Epithelial cell of proximal tubule (primary cell): Measurements from ENCODE around the gene ETV6. TPM values are rescaled to one million over a fixed set of nuclear protein-coding genes. Genes with fewer than 3 reads are reported as not detected.

Source experiments
- DNase-seq: peaks from one replicate; pipeline ENCODE4 v3.0.0-alpha.2; 2011; ENCODE audit warnings: low read depth
- H3K4me3 ChIP-seq: 2 replicates; pipeline ENCODE4 v1.5.1; 2011; ENCODE audit warnings: low read depth, mild to moderate bottlenecking, low read length
- CTCF ChIP-seq: conservative IDR thresholded peaks from 2 replicates; pipeline ENCODE4 v1.5.1; 2012; ENCODE audit warnings: low read depth, mild to moderate bottlenecking, low read length
- total RNA-seq: library from RNA; depleted of rRNA; stranded (reverse); fragments of >200 nt; gene quantifications from 2 replicates; pipeline ENCODE4 v1.2.3, GENCODE V29; 2015

Gene ETV6
- total RNA-seq, 1 donor from 2014 or later = 12.9 TPM

DNA sequence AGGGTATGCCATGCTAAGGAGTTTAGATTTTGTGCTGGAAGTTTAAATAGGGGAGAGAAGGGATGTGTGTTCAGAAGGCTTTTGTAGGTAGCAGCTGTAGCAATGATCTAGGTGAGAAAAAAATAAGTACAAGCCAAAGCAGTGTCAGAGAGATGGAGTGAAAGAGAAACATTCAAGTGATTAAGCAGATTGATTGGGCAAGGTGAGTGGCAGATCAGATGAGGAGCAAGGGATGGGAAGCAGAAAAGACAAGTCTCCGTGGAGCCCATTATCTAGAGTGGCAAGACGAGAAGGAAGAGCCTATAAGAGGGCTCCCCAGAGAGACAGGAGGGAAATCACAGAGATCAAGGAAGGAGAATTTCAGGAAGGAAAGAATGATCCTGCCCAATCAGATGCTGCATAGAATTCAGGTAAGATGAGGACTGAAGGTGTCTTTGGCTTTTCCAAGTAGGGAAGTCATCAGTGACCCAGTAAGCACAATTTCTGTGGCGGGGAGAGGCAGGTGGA is 133.5 kb downstream of the ETV6 start:
- TF ChIP-seq CTCF = no peak
- DNase-seq = no peak
- no peak overlapping the region for H3K4me3 ChIP-seq

DNA sequence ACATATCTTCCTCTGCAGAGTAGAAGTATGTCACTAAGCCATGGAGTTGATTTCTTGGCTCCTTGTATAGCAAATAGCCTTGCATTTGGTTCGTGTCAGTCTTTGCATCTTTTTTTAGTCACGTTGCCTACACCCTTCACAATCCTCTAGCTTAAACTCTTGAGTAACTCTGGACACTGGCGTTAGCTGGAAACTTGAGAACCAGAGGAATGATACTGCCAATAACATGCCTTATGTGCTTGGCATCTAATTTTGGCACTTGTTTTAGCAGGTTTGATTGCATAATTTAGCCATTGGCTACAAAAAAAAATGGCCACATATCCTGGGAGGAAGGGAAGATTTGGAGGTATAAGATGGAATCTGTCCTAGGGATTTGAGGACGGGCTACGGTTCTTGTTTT is 136.2 kb downstream of the ETV6 start:
- no peak for DNase-seq
- H3K4me3 ChIP-seq = no peak overlapping the region
- TF ChIP-seq CTCF = no peak

- no peak for DNase-seq
- no peak overlapping the region for H3K4me3 ChIP-seq
- TF ChIP-seq CTCF = no peak
Observed at GRCh38 chr12:11786638-11787365, 137.3 kb downstream of the ETV6 start.

DNA sequence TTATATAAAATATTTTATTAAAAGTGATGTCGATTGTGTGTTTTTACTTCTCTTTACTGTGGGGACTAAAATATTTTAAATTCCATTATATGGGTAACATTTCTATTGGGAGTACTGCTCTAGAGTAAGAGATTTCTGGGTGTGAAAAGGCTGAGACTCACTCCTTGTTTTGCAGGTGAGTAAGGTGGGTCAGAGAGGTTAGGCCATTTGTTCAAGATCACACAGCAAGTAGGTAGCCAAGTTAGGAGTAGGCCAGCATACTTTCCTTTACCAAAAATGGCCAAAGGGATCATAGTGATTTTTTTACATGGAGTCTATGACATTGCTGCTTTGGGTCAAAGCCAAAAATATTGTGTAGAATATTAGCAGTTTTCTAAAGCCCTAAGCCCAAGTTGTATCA is 138.0 kb downstream of the ETV6 start:
- H3K4me3 ChIP-seq = no peak overlapping the region
- no peak for TF ChIP-seq CTCF
- DNase-seq = no peak

DNA sequence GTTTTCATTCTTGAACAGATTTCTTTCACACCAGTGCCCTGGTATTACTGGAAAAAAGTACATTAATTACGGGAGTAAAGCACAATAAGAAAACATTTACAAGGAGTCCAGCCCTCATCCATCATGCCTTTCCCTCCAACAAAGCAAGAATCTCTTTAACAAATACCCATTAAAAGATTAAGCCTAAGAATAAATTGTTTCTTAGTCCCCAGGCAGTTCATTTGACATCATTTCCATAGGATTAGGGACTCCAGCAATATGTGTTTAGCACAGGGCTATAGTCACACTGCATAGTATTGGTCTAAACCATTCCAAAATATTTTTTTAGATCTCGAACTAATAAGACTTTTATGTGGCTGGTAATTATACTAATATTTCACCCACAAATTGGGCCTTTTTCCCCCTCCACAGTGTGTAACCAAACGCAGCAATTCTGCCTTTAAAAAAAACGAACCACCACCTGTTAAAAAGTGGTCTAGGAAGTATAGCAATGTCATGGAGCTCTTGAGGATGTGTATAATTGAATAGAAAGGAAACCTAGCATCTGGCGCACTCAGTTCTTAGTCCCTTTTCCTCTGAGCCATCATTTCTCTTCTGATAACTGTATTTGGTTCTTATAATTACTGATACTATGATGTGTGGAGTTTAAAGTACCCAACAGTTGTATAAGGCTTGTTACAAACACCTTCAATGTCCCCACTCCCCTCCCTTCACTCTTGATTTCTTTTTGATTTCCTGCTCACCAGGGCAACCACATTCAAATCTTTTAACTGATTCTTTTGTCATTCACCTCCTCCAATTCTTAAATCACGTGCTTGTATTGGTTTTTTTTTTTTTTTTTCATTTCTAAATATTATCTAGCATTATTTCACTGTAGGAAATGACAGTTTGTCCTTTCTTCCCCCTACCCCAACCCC is 138.7 kb downstream of the ETV6 start:
- no peak for TF ChIP-seq CTCF
- H3K4me3 ChIP-seq = no peak overlapping the region
- DNase-seq = no peak

- no peak for DNase-seq
- no peak for TF ChIP-seq CTCF
Observed at GRCh38 chr12:11793921-11794710, 144.6 kb downstream of the ETV6 start.

More at GRCh38 chr12:11793921-11794710, 144.6 kb downstream of the ETV6 start:
- H3K4me3 ChIP-seq = no peak overlapping the region
